Mammary epithelial cell (primary cell): Measurements from ENCODE around the gene LSP1.

Experiments
- CTCF ChIP-seq, 2 donors: IDR thresholded peaks in 1 of 2; conservative IDR thresholded peaks in 1 of 2; 2 replicates each; pipeline ENCODE4 v1.5.1; 2011 to 2012; ENCODE audit warnings: inconsistent platforms in 2 of 2, low read length in 2 of 2, mild to moderate bottlenecking in 2 of 2, control low read depth in 1 of 2, low read depth in 1 of 2; ENCODE audit not compliant: insufficient read depth in 1 of 2; ENCODE audit errors: extremely low read depth in 1 of 2
- EZH2 ChIP-seq: IDR thresholded peaks from 2 replicates; pipeline ENCODE4 v1.6.1; 2012; ENCODE audit warnings: low read length, inconsistent platforms, borderline replicate concordance

DNA sequence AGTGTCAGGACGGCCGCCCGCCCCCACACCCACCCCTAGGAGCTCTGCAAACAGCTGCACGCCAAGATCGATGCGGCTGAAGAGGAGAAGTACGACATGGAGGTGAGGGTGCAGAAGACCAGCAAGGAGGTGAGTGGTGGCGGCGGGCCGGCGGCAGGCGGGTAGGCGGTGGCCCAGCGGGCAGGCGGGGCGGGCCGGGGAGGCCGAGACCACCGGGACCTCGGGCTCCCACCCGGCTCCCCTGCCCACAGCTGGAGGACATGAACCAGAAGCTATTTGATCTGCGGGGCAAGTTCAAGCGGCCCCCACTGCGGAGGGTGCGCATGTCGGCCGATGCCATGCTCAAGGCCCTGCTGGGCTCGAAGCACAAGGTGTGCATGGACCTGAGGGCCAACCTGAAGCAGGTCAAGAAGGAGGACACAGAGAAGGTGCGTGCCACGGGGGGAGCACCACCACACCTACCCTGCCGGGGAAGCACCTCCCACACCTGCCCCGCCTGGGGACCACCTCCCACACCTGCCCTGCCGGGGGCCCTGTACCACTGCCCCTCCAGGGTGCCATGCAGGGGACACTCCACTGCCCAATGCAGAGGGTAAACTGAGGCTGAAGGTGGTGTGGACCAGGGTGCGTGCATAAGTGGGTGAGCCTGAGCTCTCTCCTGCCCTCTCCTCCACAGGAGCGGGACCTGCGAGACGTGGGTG, 12.0 kb upstream of the LSP1 start:
- no peak for TF ChIP-seq CTCF (conservative IDR thresholded peaks at IDR 0.05 in 1 of 2, IDR thresholded peaks at IDR 0.05 in 1 of 2; ENCODE audit: extremely low read depth in 1 of 2, insufficient read depth in 1 of 2, low read depth in 1 of 2, low read length in 2 of 2)
- no peak for TF ChIP-seq EZH2
